Kidney (tissue), 14 donors: ENCODE data around the gene MINAR1. TPM values are rescaled to one million over a fixed set of nuclear protein-coding genes. Genes with fewer than 3 reads are reported as not detected.

Experiments
- DNase-seq, 5 donors: peaks; one replicate each; pipeline ENCODE4 v3.0.0-alpha.2; 2013 to 2020
- FAIRE-seq: peaks from 2 replicates; lab custom pipeline; 2012; peaks lifted over from hg19 to GRCh38; lab: Jason Lieb, UNC
- H3K27ac ChIP-seq, 2 donors: one replicate each; pipeline ENCODE4 v1.7.0; 2013; ENCODE audit warnings: low read depth in 2 of 2, low read length in 2 of 2, inconsistent platforms in 1 of 2
- H3K27me3 ChIP-seq: one replicate; pipeline ENCODE4 v1.7.1; 2013; ENCODE audit warnings: low read length, inconsistent platforms; ENCODE audit not compliant: control insufficient read depth, insufficient read depth
- H3K36me3 ChIP-seq, 3 donors: one replicate each; pipeline versions ENCODE4 v1.7.0 to v1.7.1; 2013; ENCODE audit warnings: low read length in 3 of 3, control low read depth in 1 of 3, inconsistent platforms in 1 of 3; ENCODE audit not compliant: insufficient read depth in 3 of 3, control insufficient read depth in 2 of 3
- H3K4me1 ChIP-seq, 3 donors: one replicate each; pipeline versions ENCODE4 v1.7.0 to v1.7.1; 2013; ENCODE audit warnings: low read length in 3 of 3, inconsistent platforms in 1 of 3, low read depth in 1 of 3; ENCODE audit not compliant: control insufficient read depth in 2 of 3, insufficient read depth in 2 of 3
- H3K4me3 ChIP-seq, 3 donors: one replicate each; pipeline versions ENCODE4 v1.7.0 to v1.8.1; 2013; ENCODE audit warnings: low read length in 3 of 3, control low read depth in 1 of 3, inconsistent platforms in 1 of 3
- H3K9ac ChIP-seq, 3 donors: one replicate each; pipeline versions ENCODE4 v1.7.0 to v1.7.1; 2013; ENCODE audit warnings: low read length in 3 of 3, control low read depth in 1 of 3, inconsistent platforms in 1 of 3
- H3K9me3 ChIP-seq, 3 donors: one replicate each; pipeline versions ENCODE4 v1.7.0 to v1.7.1; 2013; ENCODE audit warnings: low read length in 3 of 3, control low read depth in 1 of 3, inconsistent platforms in 1 of 3; ENCODE audit not compliant: control insufficient read depth in 2 of 3, insufficient read depth in 1 of 3
- intact Hi-C: fragments of 100-400 bp; cut with DNase I; formaldehyde crosslinking; loops from one replicate; pipeline ENCODE4 v1.11.1; 2022
- polyA plus RNA-seq: library from polyadenylated mRNA; stranded (reverse); fragments of 350-450 nt; fragmentation: Illumina TruSeq; extraction: RNeasy Lipid Tissue Mini Kit (QIAGEN cat#74804); gene quantifications from one replicate; pipeline ENCODE4 v1.2.3, GENCODE V29; 2014; ENCODE audit warnings: low read depth, low replicate concordance; ENCODE audit not compliant: insufficient read depth
- total RNA-seq: library from RNA; stranded (reverse); fragmentation: NEBNext Ultra II Directional; extraction: Animal tissue kit (Norgen Biotek cat#: 25700); gene quantifications from one replicate; pipeline ENCODE4 v1.2.1, GENCODE V29; 2021
- TF ChIP-seq, protein P1 (sequence below): IDR thresholded peaks from 3 replicates; pipeline ENCODE4 v1.5.1; 2012; ENCODE audit warnings: mild to moderate bottlenecking, moderate library complexity, borderline replicate concordance; ENCODE audit not compliant: insufficient read depth; ENCODE audit errors: extremely low read depth
- donor health status: control.
- donor health status: control.
- donor health status: control.
- donor health status: control.
- donor health status: control.
- donor health status: DM: yes; HTN: yes; CAD: no.
- donor health status: Normal renal cell carcinoma (clear cell type).

The MINAR1 gene
- total and polyA plus RNA-seq, 2 donors from 2014 or later, result 0.15 to 0.47 TPM

DNA sequence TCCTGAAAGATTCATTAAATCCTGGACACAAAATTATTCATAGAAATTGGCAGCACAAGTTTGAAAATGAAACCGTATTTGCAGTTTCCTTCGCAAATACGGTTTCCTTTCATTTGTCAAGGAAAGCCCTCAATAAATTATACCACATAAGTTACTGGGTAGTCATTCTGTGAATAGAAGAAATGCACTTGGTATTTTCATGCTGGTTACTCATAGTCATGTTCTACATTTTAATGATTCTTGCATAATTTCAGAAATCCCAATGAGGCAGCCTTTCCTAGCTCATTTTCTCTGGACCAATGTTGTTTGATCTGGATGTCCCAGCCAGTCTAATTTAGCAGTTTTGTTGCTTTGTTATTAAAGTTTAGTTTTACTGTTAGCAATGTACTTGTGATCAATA, 43.2 kb downstream of the MINAR1 start:
- Histone ChIP-seq H3K9ac (no peak overlapping the region), H3K4me3 (no peak overlapping the region), H3K27me3 (no peaks in the 10 kb centered on the region), H3K9me3 (no peaks in the 10 kb centered on the region), H3K27ac (no peak overlapping the region), H3K4me1 (no peaks in the 10 kb centered on the region), H3K36me3 (no peaks in the 10 kb centered on the region)
- intact Hi-C loops, result no loop called here
- DNase-seq (no peak), FAIRE-seq (no peak)
- TF ChIP-seq, protein P1, sequence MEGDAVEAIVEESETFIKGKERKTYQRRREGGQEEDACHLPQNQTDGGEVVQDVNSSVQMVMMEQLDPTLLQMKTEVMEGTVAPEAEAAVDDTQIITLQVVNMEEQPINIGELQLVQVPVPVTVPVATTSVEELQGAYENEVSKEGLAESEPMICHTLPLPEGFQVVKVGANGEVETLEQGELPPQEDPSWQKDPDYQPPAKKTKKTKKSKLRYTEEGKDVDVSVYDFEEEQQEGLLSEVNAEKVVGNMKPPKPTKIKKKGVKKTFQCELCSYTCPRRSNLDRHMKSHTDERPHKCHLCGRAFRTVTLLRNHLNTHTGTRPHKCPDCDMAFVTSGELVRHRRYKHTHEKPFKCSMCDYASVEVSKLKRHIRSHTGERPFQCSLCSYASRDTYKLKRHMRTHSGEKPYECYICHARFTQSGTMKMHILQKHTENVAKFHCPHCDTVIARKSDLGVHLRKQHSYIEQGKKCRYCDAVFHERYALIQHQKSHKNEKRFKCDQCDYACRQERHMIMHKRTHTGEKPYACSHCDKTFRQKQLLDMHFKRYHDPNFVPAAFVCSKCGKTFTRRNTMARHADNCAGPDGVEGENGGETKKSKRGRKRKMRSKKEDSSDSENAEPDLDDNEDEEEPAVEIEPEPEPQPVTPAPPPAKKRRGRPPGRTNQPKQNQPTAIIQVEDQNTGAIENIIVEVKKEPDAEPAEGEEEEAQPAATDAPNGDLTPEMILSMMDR, result no peak

DNA sequence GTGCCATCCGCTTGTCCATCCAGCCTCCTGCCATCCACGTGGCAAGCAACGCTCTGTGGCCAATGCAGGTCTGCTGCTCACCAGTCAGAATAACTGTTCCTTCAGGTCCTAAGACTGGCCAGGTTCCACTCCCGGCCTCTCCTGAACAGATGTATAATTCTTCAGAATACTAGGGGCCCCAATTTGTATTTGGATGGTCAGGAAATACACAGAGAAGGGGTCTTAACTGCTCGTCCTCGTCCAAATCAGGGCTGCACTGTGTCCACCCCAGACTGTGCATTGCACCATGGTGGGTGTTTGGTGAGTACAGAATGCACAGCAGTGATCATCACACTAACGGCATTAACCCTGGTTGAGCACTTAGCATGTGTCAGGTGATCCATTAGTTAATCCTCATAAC, 46.0 kb downstream of the MINAR1 start:
- FAIRE-seq (no peak), DNase-seq (no peak)
- no peak overlapping the region for H3K27ac ChIP-seq
- no peak overlapping the region for H3K9ac ChIP-seq
- H3K36me3 ChIP-seq, result no peaks in the 10 kb centered on the region
- H3K27me3 ChIP-seq, result no peaks in the 10 kb centered on the region
- no peak overlapping the region for H3K4me3 ChIP-seq
- TF ChIP-seq, protein P1, result no peak
- H3K4me1 ChIP-seq, result no peaks in the 10 kb centered on the region
- intact Hi-C loops, result no loop called here
- no peaks in the 10 kb centered on the region for H3K9me3 ChIP-seq

DNA sequence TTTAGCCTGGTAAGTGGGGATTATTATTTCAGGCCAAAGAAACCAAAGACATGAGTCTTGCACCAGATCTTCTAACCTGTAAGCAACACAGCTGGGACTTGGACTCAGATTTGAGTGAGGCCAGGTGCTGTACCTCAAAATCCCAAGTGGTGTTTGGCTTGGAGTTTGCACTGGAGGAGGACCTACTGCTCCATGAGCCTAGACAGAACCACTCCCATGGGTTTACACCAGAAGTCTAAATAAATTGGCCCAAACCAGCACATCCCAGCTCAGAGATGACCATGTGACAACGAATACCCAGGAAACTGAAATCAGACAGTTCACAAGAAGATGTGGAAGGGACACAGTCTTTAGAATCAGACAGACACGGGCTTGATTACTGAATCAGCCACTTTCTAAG, 47.5 kb downstream of the MINAR1 start:
- no peak for DNase-seq
- FAIRE-seq, result no peak
- Histone ChIP-seq H3K4me3 (no peak overlapping the region), H3K9ac (no peak overlapping the region), H3K4me1 (no peaks in the 10 kb centered on the region), H3K27ac (no peak overlapping the region), H3K36me3 (no peaks in the 10 kb centered on the region), H3K27me3 (no peaks in the 10 kb centered on the region), H3K9me3 (no peaks in the 10 kb centered on the region)
- TF ChIP-seq, protein P1, result no peak
- intact Hi-C loops, result no loop called here

DNA sequence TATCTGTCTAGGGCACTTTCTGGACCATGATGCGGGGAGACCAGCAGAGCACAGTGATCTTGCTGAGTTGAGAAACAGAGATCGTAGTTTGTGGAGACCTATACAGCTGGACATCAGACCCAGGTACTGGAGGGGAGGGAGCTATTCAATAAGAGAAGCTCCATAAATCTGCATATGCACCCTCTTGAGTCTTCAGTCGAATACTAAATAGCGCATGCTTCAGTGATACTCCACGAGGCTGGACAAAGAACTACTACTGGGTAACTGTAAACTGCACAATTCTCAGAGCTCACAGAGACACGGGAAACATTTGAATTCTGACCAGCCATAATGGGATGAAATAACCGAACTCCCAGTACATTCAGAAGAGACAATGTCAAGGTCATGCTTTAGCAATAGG, 49.7 kb downstream of the MINAR1 start:
- Histone ChIP-seq H3K36me3 (no peaks in the 10 kb centered on the region), H3K4me1 (no peaks in the 10 kb centered on the region), H3K4me3 (no peak overlapping the region), H3K9me3 (no peaks in the 10 kb centered on the region), H3K27ac (no peak overlapping the region), H3K9ac (no peak overlapping the region), H3K27me3 (no peaks in the 10 kb centered on the region)
- intact Hi-C loops, result no loop called here
- TF ChIP-seq, protein P1, result no peak
- DNase-seq, result no peak
- no peak for FAIRE-seq
